ENCODE measurements around the gene LNPEP.

Gene LNPEP

GRCh38 chr5:96935559-96936430, at the start of gene LNPEP:
LNPEP (plus strand) TSS chr5:96936080; CDS start chr5:96936156, 76 bp downstream.
- Histone ChIP-seq H3K36me3 (ENCODE audit: insufficient read depth, low read length) (no peaks in the 10 kb centered on the region), H3K9ac (ENCODE audit: low read depth, low read length) (peak within 1 kb of the TSS; percentile 71), H3K4me1 (ENCODE audit: insufficient read depth, low read length) (no peaks in the 10 kb centered on the region; the same call in 1 of the 2 replicates), H3K9me3 (ENCODE audit: control insufficient read depth, insufficient read depth, low read length) (no peaks in the 10 kb centered on the region)

GRCh38 chr5:96893342-96893741, 42.5 kb upstream of the LNPEP start:
- H3K4me1 ChIP-seq (ENCODE audit: insufficient read depth, low read length), result peaks cover 6% of the 10 kb centered on the region
- H3K9ac ChIP-seq (ENCODE audit: low read depth, low read length), result no peak overlapping the region
- H3K36me3 ChIP-seq (ENCODE audit: insufficient read depth, low read length), result no peaks in the 10 kb centered on the region
- no peaks in the 10 kb centered on the region for H3K9me3 ChIP-seq (ENCODE audit: control insufficient read depth, insufficient read depth, low read length)

GRCh38 chr5:96896276-96896675, 39.6 kb upstream of the LNPEP start:
- Histone ChIP-seq H3K36me3 (ENCODE audit: insufficient read depth, low read length) (no peaks in the 10 kb centered on the region), H3K4me1 (ENCODE audit: insufficient read depth, low read length) (peaks cover 6% of the 10 kb centered on the region), H3K9ac (ENCODE audit: low read depth, low read length) (no peak overlapping the region), H3K9me3 (ENCODE audit: control insufficient read depth, insufficient read depth, low read length) (no peaks in the 10 kb centered on the region)

- Histone ChIP-seq H3K4me1 (ENCODE audit: insufficient read depth, low read length) (peaks cover 6% of the 10 kb centered on the region), H3K9me3 (ENCODE audit: control insufficient read depth, insufficient read depth, low read length) (no peaks in the 10 kb centered on the region), H3K36me3 (ENCODE audit: insufficient read depth, low read length) (no peaks in the 10 kb centered on the region), H3K9ac (ENCODE audit: low read depth, low read length) (no peak overlapping the region)
Observed at GRCh38 chr5:96896806-96897205, 39.1 kb upstream of the LNPEP start.

- H3K36me3 ChIP-seq (ENCODE audit: insufficient read depth, low read length), result no peaks in the 10 kb centered on the region
- H3K9ac ChIP-seq (ENCODE audit: low read depth, low read length), result no peak overlapping the region
- no peaks in the 10 kb centered on the region for H3K9me3 ChIP-seq (ENCODE audit: control insufficient read depth, insufficient read depth, low read length)
- H3K4me1 ChIP-seq (ENCODE audit: insufficient read depth, low read length), result no peaks in the 10 kb centered on the region
Observed at GRCh38 chr5:96901384-96901783, 34.5 kb upstream of the LNPEP start.

- Histone ChIP-seq H3K9ac (ENCODE audit: low read depth, low read length) (no peak overlapping the region), H3K36me3 (ENCODE audit: insufficient read depth, low read length) (no peaks in the 10 kb centered on the region), H3K9me3 (ENCODE audit: control insufficient read depth, insufficient read depth, low read length) (no peaks in the 10 kb centered on the region)
Observed at GRCh38 chr5:96901841-96902240, 34.0 kb upstream of the LNPEP start.

GRCh38 chr5:96902876-96903275, 33.0 kb upstream of the LNPEP start:
- no peaks in the 10 kb centered on the region for H3K4me1 ChIP-seq (ENCODE audit: insufficient read depth, low read length)
- no peaks in the 10 kb centered on the region for H3K9me3 ChIP-seq (ENCODE audit: control insufficient read depth, insufficient read depth, low read length)
- no peaks in the 10 kb centered on the region for H3K36me3 ChIP-seq (ENCODE audit: insufficient read depth, low read length)
- no peak overlapping the region for H3K9ac ChIP-seq (ENCODE audit: low read depth, low read length)

More at GRCh38 chr5:96901841-96902240, 34.0 kb upstream of the LNPEP start:
- no peaks in the 10 kb centered on the region for H3K4me1 ChIP-seq (ENCODE audit: insufficient read depth, low read length)

GRCh38 chr5:96903300-96903699, 32.6 kb upstream of the LNPEP start:
- Histone ChIP-seq H3K9me3 (ENCODE audit: control insufficient read depth, insufficient read depth, low read length) (no peaks in the 10 kb centered on the region), H3K36me3 (ENCODE audit: insufficient read depth, low read length) (no peaks in the 10 kb centered on the region), H3K9ac (ENCODE audit: low read depth, low read length) (no peak overlapping the region), H3K4me1 (ENCODE audit: insufficient read depth, low read length) (no peaks in the 10 kb centered on the region)

GRCh38 chr5:96904054-96904931, 31.6 kb upstream of the LNPEP start:
- no peaks in the 10 kb centered on the region for H3K9me3 ChIP-seq (ENCODE audit: control insufficient read depth, insufficient read depth, low read length)
- no peak overlapping the region for H3K9ac ChIP-seq (ENCODE audit: low read depth, low read length)
- H3K36me3 ChIP-seq (ENCODE audit: insufficient read depth, low read length), result no peaks in the 10 kb centered on the region
- no peaks in the 10 kb centered on the region for H3K4me1 ChIP-seq (ENCODE audit: insufficient read depth, low read length)

GRCh38 chr5:96905864-96906263, 30.0 kb upstream of the LNPEP start:
- Histone ChIP-seq H3K9ac (ENCODE audit: low read depth, low read length) (no peak overlapping the region), H3K9me3 (ENCODE audit: control insufficient read depth, insufficient read depth, low read length) (no peaks in the 10 kb centered on the region), H3K4me1 (ENCODE audit: insufficient read depth, low read length) (no peaks in the 10 kb centered on the region), H3K36me3 (ENCODE audit: insufficient read depth, low read length) (no peaks in the 10 kb centered on the region)

- Histone ChIP-seq H3K36me3 (ENCODE audit: insufficient read depth, low read length) (no peaks in the 10 kb centered on the region), H3K9me3 (ENCODE audit: control insufficient read depth, insufficient read depth, low read length) (no peaks in the 10 kb centered on the region), H3K9ac (ENCODE audit: low read depth, low read length) (no peak overlapping the region), H3K4me1 (ENCODE audit: insufficient read depth, low read length) (no peaks in the 10 kb centered on the region)
Observed at GRCh38 chr5:96909003-96909402, 26.9 kb upstream of the LNPEP start.

- Histone ChIP-seq H3K36me3 (ENCODE audit: insufficient read depth, low read length) (no peaks in the 10 kb centered on the region), H3K4me1 (ENCODE audit: insufficient read depth, low read length) (no peaks in the 10 kb centered on the region), H3K9me3 (ENCODE audit: control insufficient read depth, insufficient read depth, low read length) (no peaks in the 10 kb centered on the region), H3K9ac (ENCODE audit: low read depth, low read length) (no peak overlapping the region)
Observed at GRCh38 chr5:96909435-96909834, 26.4 kb upstream of the LNPEP start.

GRCh38 chr5:96911139-96911538, 24.7 kb upstream of the LNPEP start:
- H3K4me1 ChIP-seq (ENCODE audit: insufficient read depth, low read length), result no peaks in the 10 kb centered on the region
- H3K9me3 ChIP-seq (ENCODE audit: control insufficient read depth, insufficient read depth, low read length), result no peaks in the 10 kb centered on the region
- no peaks in the 10 kb centered on the region for H3K36me3 ChIP-seq (ENCODE audit: insufficient read depth, low read length)
- H3K9ac ChIP-seq (ENCODE audit: low read depth, low read length), result no peak overlapping the region

GRCh38 chr5:96913233-96913632, 22.6 kb upstream of the LNPEP start:
- H3K9ac ChIP-seq (ENCODE audit: low read depth, low read length), result no peak overlapping the region
- no peaks in the 10 kb centered on the region for H3K36me3 ChIP-seq (ENCODE audit: insufficient read depth, low read length)
- no peaks in the 10 kb centered on the region for H3K4me1 ChIP-seq (ENCODE audit: insufficient read depth, low read length)
- no peaks in the 10 kb centered on the region for H3K9me3 ChIP-seq (ENCODE audit: control insufficient read depth, insufficient read depth, low read length)

Data from ES-I3 (cell line).